HepG2 (cell line): ENCODE data around the gene MZT1. TPM values are rescaled to one million over a fixed set of nuclear protein-coding genes. Genes with fewer than 3 reads are reported as not detected.
A peak's percentile ranks its signal among the peaks of the same experiment; 100 is the strongest.

Experiments
- ARID2 ChIP-seq: sonication (generic); formaldehyde crosslinking; IDR thresholded peaks from 2 replicates; pipeline ENCODE4 v1.8.1; 2022; ENCODE audit warnings: mild to moderate bottlenecking, missing genetic modification reagents, borderline replicate concordance
- ATF7-NPFF ChIP-seq: sonication (generic); formaldehyde crosslinking; IDR thresholded peaks from 2 replicates; pipeline ENCODE4 v1.8.1; 2023; ENCODE audit warnings: mild to moderate bottlenecking, low read depth, missing genetic modification reagents, moderate library complexity
- CENPT ChIP-seq: sonication (generic); formaldehyde crosslinking; IDR thresholded peaks from 2 replicates; pipeline ENCODE4 v1.8.0; 2022; ENCODE audit warnings: low read depth, mild to moderate bottlenecking, moderate library complexity, missing genetic modification reagents
- DNMT1 ChIP-seq: sonication (generic); formaldehyde crosslinking; IDR thresholded peaks from 2 replicates; pipeline ENCODE4 v1.5.1; 2020; ENCODE audit warnings: mild to moderate bottlenecking, missing genetic modification reagents
- GATA4 ChIP-seq: sonication (generic); IDR thresholded peaks from 2 replicates; pipeline ENCODE4 v1.6.1; 2016; ENCODE audit warnings: antibody characterized with exemption, low read depth, borderline replicate concordance
- HDAC6 ChIP-seq: fragments of 200-600 bp; sonication (generic); IDR thresholded peaks from 2 replicates; pipeline ENCODE4 v1.7.0; 2017; ENCODE audit warnings: mild to moderate bottlenecking, antibody characterized with exemption, low read length, low read depth
- HMGA1 ChIP-seq: sonication (generic); formaldehyde crosslinking; conservative IDR thresholded peaks from 2 replicates; pipeline ENCODE4 v1.4.0; 2020; ENCODE audit warnings: missing genetic modification reagents
- KMT2A ChIP-seq: sonication (generic); formaldehyde crosslinking; IDR thresholded peaks from 2 replicates; pipeline ENCODE4 v1.4.0; 2020; ENCODE audit warnings: missing genetic modification reagents
- LCORL ChIP-seq, 2 experiments: fragments of 450-650 bp in 1 of 2; sonication (generic) in 1 of 2; formaldehyde crosslinking in 1 of 2; IDR thresholded peaks; 2 replicates each; pipeline versions ENCODE4 v1.5.0 to v1.6.1; 2017 to 2020; ENCODE audit warnings: antibody characterized with exemption in 1 of 2, missing genetic modification reagents in 1 of 2
- MYC ChIP-seq: sonication (generic); formaldehyde crosslinking; IDR thresholded peaks from 2 replicates; pipeline ENCODE4 v1.9.0; 2021; ENCODE audit warnings: missing genetic modification reagents, borderline replicate concordance
- PAX8 ChIP-seq: sonication (generic); formaldehyde crosslinking; IDR thresholded peaks from 2 replicates; pipeline ENCODE4 v1.8.0; 2022; ENCODE audit warnings: mild to moderate bottlenecking, missing genetic modification reagents, borderline replicate concordance
- PPARG ChIP-seq: conservative IDR thresholded peaks from 2 replicates; pipeline ENCODE4 v1.6.1; 2016; ENCODE audit warnings: missing biosample characterization, missing genetic modification reagents
- PRMT3 ChIP-seq: sonication (generic); formaldehyde crosslinking; IDR thresholded peaks from 2 replicates; pipeline ENCODE4 v1.8.1; 2022; ENCODE audit warnings: low read depth, mild to moderate bottlenecking, moderate library complexity, missing genetic modification reagents, borderline replicate concordance
- SMC3 ChIP-seq: IDR thresholded peaks from 2 replicates; pipeline ENCODE4 v1.6.1; 2011; ENCODE audit warnings: low read length, improper control_type of control experiment
- TERF1 ChIP-seq: sonication (generic); formaldehyde crosslinking; IDR thresholded peaks from 2 replicates; pipeline ENCODE4 v1.8.0; 2022; ENCODE audit warnings: mild to moderate bottlenecking, missing genetic modification reagents, moderate library complexity
- THAP9 ChIP-seq: sonication (generic); formaldehyde crosslinking; IDR thresholded peaks from 2 replicates; pipeline ENCODE4; 2020; ENCODE audit warnings: missing genetic modification reagents, mild to moderate bottlenecking, borderline replicate concordance
- TOPORS ChIP-seq: sonication (generic); formaldehyde crosslinking; IDR thresholded peaks from 2 replicates; pipeline ENCODE4 v1.8.0; 2023; ENCODE audit warnings: mild to moderate bottlenecking, missing genetic modification reagents
- XRCC5 ChIP-seq: fragments of 200-400 bp; formaldehyde crosslinking; optimal IDR thresholded peaks from 2 replicates; pipeline ENCODE3; 2017; ENCODE audit warnings: mild to moderate bottlenecking, low read length
- ZFP82 ChIP-seq: sonication (generic); formaldehyde crosslinking; IDR thresholded peaks from 2 replicates; pipeline ENCODE4 v1.5.1; 2020; ENCODE audit warnings: mild to moderate bottlenecking, missing genetic modification reagents, borderline replicate concordance
- ZNF230 ChIP-seq: sonication (generic); formaldehyde crosslinking; IDR thresholded peaks from 2 replicates; pipeline ENCODE4 v1.4.0; 2020; ENCODE audit warnings: mild to moderate bottlenecking, missing genetic modification reagents
- ZNF558 ChIP-seq: sonication (generic); formaldehyde crosslinking; IDR thresholded peaks from 2 replicates; pipeline ENCODE4 v1.9.0; 2022; ENCODE audit warnings: mild to moderate bottlenecking, missing genetic modification reagents, borderline replicate concordance
- ZNF746 ChIP-seq: sonication (generic); formaldehyde crosslinking; IDR thresholded peaks from 2 replicates; pipeline ENCODE4 v1.8.0; 2022; ENCODE audit warnings: mild to moderate bottlenecking, missing genetic modification reagents
- ZNF766 ChIP-seq: sonication (generic); formaldehyde crosslinking; IDR thresholded peaks from 2 replicates; pipeline ENCODE4 v1.5.0; 2020; ENCODE audit warnings: missing genetic modification reagents, borderline replicate concordance
- ZNF839 ChIP-seq: sonication (generic); formaldehyde crosslinking; IDR thresholded peaks from 2 replicates; pipeline ENCODE4 v1.4.0; 2020; ENCODE audit warnings: missing genetic modification reagents, mild to moderate bottlenecking, borderline replicate concordance
- ZNF883 ChIP-seq: sonication (generic); formaldehyde crosslinking; IDR thresholded peaks from 2 replicates; pipeline ENCODE4 v1.5.1; 2020; ENCODE audit warnings: mild to moderate bottlenecking, missing genetic modification reagents; ENCODE audit errors: not compliant biosample characterization
- polyA plus RNA-seq, 8 experiments: library from polyadenylated mRNA; depleted of rRNA in 3 of 8; stranded (reverse) in 7 of 8; unstranded in 1 of 8; fragments of >200 nt; fragmentation: Illumina TruSeq in 4 of 8; extraction: Trizol in 4 of 8; gene quantifications; 2 replicates each; pipeline versions ENCODE4 v1.2.1 to v1.2.3, GENCODE V29; 2011 to 2016; ENCODE audit warnings: low read depth in 4 of 8, missing spikeins in 1 of 8, mixed read lengths in 1 of 8; ENCODE audit not compliant: insufficient read depth in 1 of 8
- total RNA-seq, 5 experiments: library from RNA; depleted of rRNA; stranded (reverse); fragments of >200 nt; fragmentation: Illumina TruSeq; extraction: Trizol; gene quantifications; 2 replicates each; pipeline ENCODE4 v1.2.3, GENCODE V29; 2016; ENCODE audit warnings: low read depth in 1 of 5

The MZT1 gene
- total and polyA plus RNA-seq, 2 of the 13 experiments (the other 11 are each of a cell fraction or from before 2014, with no cell fraction given): 11.7 to 17.2 TPM

- peak; percentile 94 for TF ChIP-seq THAP9 (CRISPR knock-in tag)
- TF ChIP-seq PPARG: peak; percentile 65
- TF ChIP-seq CENPT (CRISPR knock-in tag): peak; percentile 99
- TF ChIP-seq ZNF558 (CRISPR knock-in tag): peak; percentile 85; the same call in 1 of the 2 replicates
- peak; percentile 96 for TF ChIP-seq MYC (CRISPR knock-in tag)
- TF ChIP-seq LCORL (IDR thresholded peaks at IDR 0.05): no peak
- TF ChIP-seq LCORL (CRISPR knock-in tag; IDR thresholded peaks at IDR 0.05): peak; percentile 57; the same call in 1 of the 2 replicates
- TF ChIP-seq PRMT3: peak; percentile 99
- TF ChIP-seq SMC3: no peak
- TF ChIP-seq KMT2A (CRISPR knock-in tag): peak; percentile 89
- TF ChIP-seq XRCC5: peak; percentile 13
- peak; percentile 95; the same call in 1 of the 2 replicates for TF ChIP-seq TERF1 (CRISPR knock-in tag)
- TF ChIP-seq HMGA1 (CRISPR knock-in tag): no peak
- TF ChIP-seq ZNF746 (CRISPR knock-in tag): 0 out of 2 replicates have a peak, but pooled peaks have one; percentile 30
- no peak for TF ChIP-seq ZNF839 (CRISPR knock-in tag)
- TF ChIP-seq GATA4: no peak; the same call in 1 of the 2 replicates
- no peak; the same call in 1 of the 2 replicates for TF ChIP-seq ZNF230 (CRISPR knock-in tag)
- TF ChIP-seq ATF7-NPFF (CRISPR knock-in tag): peak; percentile 100
- TF ChIP-seq DNMT1: peak; percentile 51; the same call in 1 of the 2 replicates
- peak; percentile 97 for TF ChIP-seq TOPORS (CRISPR knock-in tag)
- TF ChIP-seq ZNF766: peak; percentile 92; the same call in 1 of the 2 replicates
- TF ChIP-seq ZFP82 (CRISPR knock-in tag): no peak
- TF ChIP-seq PAX8 (CRISPR knock-in tag): no peak; the same call in 1 of the 2 replicates
- TF ChIP-seq ARID2 (CRISPR knock-in tag): peak; percentile 100
- peak; percentile 70 for TF ChIP-seq ZNF883
- TF ChIP-seq HDAC6: no peak
These were observed at the start of gene MZT1, which contains the start of gene BORA (continued) for GRCh38 chr13:72727417-72728289.
